HG03469 (cell line): ENCODE results near the gene FBXO40.

ENCODE experiments used
- ATAC-seq: cut with Tn5 transposase; IDR thresholded peaks from one replicate; pipeline ENCODE4 v1.9.1; 2021; ENCODE audit warnings: mild to moderate bottlenecking, moderate library complexity, moderate number of reproducible peaks; ENCODE audit not compliant: unreplicated experiment

The FBXO40 gene

DNA sequence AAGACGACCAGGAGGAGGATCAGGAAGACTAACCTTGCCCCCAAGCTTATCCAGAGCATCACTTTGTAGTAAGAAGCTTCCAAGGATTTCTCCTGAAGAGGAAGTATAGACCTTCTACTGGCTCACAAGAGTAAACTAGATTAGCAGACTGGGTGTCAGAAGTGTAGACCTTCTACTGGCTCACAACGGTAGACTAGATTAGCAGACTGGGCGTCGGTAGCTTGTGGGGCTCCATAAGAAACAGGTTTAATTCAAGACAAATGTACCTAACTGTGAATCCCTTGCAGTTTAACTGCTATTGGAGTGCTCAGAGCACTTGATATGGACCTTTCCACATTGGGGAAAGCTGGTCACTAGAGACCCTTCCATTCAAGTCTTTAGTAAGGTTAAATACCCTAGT, 12.9 kb downstream of the FBXO40 start:
- ATAC-seq: no peak

DNA sequence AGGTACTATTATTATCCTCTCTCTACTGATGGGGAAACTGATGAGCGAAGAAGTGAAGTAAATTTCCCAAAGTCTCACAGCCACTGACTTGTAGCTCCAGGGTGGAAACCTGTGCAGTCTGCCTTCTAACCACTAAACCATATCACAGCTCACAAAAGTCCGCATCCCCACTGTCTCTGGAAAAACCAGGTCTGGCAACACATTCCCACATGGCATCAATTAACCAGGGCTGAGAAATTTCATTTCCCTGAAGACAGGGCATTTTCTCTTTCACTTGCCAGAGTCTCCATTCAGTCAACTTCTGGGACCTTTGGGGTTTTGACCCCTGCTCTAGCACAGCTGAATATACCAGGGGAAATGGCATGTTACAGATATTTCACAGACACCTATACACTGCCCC, 26.5 kb downstream of the FBXO40 start:
- no peak for ATAC-seq

DNA sequence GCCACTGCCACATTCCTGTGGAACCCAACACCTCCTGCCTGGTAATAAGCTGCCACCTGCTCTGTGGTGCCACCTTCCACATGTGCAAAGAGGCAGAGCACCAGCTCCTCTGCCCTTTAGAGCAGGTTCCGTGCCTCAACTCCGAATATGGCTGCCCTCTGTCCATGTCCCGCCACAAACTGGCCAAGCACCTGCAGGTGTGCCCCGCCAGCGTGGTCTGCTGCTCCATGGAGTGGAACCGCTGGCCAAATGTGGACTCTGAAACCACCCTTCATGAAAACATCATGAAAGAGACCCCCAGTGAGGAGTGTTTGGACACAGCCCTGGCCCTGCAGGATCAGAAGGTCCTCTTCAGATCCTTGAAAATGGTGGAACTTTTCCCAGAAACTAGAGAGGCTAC, 28.3 kb downstream of the FBXO40 start:
- no peak for ATAC-seq

DNA sequence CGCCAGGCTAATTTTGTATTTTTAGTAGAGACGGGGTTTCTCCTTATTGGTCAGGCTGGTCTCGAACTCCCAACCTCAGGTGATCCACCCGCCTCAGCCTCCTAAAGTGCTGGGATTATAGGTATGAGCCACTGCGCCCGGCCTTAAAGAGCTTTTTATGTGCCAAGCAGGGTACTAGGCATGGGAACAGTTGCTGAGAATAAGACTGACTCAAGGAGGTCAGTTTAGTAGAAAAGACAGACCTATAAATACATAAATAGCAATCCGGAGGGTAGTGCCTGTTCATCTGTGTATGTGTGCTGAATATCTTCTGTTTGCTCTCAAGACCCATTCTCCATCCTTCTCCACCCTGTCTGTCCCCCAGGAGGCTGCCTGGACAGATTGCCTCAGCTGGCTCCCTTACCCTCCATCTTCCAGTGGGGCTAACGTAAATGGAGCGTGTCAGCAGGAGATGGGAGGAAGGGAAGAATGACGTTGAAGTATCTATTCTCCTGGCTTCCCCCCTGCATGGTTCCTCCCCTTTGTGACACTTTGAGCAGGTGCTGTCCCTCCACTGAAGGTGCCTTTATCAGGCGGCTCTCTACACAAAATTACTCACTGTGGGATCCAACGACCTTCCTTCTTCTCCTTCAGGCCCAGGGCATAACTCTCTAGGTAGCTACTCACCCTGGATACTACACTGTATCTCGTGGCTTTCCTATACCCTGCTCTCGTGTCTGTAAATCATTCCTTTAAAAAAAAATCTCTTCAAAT, 31.1 kb downstream of the FBXO40 start:
- no peak for ATAC-seq

DNA sequence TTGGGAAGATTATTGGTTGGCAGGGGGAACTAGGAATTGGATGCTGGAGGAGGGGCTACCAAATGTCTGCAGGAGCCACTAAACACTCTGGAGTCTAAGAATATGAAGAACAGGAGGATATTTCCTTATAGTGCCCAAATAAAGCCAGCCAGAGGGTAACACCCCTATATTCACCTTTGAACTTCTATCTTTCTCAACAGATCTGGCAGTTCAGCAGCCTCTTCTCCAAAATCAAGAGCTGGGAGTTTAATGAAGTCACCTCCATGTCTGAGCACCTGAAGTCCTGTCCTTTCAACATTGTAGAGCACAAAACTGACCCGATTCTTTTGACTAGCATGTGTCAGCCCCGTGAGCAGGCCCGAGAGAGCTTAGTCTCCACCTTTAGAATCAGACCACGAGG, 33.3 kb downstream of the FBXO40 start:
- ATAC-seq: no peak

DNA sequence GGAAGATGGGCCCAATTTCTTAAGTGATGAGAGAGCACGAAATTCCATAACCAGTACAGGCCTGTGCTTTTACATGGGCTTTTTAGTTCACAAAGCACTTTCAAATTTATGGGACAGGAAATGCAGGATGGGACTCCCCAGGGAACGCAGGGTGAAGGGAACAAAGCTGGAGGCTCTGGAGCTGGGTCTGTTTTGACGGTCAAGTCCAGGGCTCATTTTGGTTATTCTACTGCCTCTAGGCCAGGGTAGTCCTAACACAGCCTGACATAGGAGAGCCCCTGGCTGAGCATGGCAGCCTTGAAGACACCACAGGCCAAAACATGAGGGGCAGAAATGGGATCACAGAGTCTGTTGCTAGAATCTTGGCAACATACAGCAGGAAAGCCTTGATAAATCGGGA, 34.0 kb downstream of the FBXO40 start:
- ATAC-seq: no peak

DNA sequence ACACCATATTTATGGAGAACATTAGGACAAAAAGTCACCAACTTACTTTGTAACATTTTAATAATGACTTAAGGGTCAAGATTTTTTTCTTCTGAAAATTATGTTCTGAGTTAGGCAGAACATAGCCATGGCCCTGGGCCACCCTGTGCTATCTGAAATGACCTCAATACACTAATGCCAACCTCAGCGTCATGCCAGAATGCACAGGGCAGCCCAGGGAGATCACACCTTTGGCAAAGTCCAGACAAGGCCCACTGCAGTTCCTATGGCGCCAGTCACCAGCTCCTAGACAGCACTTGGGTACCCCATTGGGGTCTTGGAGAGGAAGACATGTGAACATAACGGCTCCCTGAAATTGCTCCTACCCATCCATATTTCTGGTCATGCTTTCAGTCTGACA, 34.4 kb downstream of the FBXO40 start:
- ATAC-seq: no peak

DNA sequence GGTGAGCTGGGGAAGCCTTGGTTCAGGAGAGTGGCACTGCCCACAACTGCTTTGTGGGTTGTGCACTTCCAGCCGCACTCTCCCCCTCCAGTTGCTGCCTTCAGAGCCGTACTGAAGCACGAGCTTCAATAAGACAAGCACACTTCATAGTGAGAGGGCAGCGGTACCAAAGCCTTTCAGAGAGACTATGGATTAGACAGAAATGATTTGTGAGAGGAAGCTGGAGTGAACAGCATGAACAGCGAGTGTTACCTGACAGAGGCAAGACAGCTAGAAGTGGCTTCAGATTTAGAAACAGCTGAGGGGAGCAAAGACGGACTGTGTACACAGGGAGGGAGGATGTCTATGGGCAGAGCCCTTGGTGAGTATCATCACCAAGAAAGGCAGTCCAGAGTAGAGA, 36.4 kb downstream of the FBXO40 start:
- ATAC-seq: no peak

DNA sequence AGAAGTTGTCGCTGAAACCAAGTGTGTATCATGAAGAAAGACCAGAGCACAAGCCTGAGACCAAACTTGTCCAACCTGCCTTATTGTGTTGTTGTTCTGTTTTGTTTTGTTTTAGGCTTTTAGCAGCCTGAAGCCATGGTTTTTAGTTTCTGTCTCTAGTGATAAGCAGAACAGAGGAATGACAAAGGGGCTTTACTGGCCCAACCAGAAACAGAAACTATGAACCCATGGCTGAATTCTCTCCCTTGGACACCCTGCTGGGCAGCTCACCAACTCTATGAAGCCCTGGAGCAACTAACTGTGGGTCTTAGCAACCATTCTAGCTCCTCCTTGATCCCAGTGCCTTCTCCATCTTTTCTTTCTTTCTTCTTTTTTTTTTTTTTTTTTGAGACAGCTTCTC, 37.2 kb downstream of the FBXO40 start:
- ATAC-seq: no peak

DNA sequence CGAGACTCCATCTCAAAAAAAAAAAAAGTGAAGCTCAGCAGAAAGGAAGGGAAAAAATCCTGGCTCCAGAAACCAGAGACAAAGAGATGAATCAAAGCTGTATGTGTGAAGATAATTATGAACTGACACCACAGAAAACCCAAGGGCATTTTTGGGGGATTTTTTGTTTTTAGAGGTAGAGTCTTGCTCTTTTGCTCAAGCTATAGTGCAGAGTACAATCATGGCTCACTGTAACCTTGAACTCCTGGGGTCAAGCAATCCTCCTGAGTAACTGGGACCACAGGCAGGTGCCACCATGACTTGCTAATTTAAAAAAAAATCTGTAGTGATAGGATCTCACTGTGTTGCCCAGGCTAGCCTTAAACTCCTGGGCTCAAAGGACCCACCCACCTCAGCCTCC, 44.7 kb downstream of the FBXO40 start:
- ATAC-seq: no peak

DNA sequence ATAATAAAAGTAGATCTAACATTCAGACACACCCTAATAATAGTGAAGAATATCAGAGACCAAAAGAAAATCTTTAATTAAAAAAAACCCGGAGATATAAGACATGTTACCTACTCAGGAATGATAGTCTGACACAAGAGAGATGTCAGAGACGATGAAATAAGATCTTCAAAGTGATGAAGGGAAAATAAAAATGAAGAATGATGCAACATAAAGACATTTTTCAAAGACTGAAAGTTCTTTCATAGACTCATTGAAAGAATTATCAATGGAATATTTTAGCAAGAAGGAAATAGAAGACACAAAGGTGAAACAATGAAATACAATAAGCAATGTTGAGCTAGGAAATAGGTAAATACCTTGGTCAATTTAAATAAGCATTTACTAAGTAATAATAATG, 47.9 kb downstream of the FBXO40 start:
- ATAC-seq: no peak

DNA sequence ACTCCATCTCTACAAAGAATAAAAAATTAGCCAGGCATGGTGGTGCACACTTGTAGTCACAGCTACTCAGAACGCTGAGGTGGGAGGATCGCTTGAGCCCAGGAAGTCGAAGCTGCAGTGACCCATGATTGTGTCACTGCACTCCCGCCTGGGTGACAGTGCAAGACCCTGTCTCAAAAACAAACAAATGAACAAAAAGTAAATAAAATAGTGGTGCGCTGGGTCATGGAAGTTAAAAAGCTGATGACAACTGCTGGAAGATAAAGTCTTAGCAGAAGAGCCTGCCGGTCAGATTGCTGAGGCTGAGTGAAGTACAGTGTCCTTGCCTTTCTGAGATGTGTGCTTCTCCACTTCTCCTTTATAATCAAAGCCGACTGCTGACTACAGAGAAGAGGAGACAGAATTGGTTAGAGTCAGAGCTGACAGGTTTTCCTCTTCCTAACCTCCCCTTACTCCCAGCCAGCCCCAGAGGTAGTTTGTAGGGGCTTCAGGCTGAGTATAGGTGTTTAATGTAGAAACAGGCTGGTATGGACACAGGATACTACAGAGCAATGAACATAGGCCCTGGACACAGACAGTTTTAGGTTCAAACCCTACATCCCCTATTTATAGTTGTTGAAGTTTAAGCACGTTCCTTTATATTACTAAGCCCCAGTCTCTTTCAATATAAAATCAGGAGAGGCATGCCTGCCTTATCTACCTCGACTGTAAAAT, 49.6 kb downstream of the FBXO40 start:
- no peak for ATAC-seq

DNA sequence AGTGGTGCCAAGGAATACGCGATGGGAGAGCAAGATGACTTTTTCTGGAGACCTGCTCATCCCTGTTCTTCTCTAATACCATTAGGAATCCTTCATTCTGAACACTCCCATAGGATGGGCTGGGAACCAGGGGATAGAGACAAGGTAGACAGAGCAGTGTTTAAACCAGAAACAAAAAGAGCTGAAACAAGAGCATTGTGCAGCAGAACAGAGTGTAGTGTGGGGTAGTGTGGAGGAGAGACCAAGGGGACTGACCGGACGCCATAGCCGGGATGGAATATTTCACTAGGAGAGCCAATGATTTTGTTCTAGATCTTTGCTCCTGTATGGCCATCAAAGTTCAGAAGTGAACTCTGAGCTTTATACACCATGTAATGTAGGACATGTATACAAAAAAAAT, 51.9 kb downstream of the FBXO40 start:
- no peak for ATAC-seq

DNA sequence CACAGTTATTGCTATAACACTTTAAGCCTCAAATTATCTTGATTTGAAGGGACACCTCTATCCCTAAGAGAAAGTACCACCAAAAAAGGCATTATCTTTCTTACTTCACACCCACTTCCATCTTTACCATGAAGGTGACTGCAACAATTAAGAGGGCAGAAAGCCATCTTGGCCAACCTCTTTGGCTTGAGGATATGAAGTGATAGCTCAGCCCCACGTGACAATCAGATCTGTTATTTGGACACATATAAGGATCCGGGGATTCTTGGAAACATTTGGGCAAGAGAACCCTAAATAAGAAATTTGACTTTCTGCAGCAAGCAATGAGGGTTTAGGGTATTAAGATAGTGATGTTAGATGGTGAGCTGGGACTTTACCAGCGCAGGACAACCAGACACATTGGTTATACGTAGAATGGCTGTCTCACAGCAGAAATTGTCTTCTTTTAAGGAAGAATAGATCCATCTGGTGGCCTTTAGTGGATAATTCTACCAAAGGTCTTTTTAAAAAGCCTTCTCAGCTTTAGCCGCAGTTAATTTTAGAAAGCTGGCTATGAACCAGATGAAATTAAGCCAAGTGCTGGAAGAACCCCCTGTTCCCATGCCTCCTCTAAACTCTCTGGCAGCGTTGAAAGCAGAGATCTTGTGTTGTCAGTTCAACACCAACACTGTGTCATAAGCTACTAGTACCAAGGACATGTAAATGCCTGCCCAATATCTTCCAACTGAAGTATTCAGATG, 55.2 kb downstream of the FBXO40 start:
- no peak for ATAC-seq

DNA sequence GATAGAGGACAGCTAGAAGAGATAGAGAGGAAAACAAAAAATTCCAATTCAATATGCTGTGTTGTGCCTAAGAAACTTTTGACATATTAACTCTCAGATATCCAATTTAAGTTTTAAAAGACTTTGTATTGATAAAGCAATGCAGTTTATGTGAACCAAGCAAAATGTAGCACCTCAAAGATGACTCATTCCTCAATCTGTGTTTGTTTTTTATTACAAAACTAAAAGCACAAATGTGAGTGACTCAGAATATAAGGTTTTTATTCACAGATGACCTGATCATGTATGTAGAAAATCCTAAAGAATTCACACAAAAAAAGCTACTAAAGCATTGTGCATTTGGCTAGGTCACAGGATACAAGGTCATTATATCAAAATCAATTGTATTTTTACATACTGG, 56.5 kb downstream of the FBXO40 start:
- ATAC-seq: no peak

DNA sequence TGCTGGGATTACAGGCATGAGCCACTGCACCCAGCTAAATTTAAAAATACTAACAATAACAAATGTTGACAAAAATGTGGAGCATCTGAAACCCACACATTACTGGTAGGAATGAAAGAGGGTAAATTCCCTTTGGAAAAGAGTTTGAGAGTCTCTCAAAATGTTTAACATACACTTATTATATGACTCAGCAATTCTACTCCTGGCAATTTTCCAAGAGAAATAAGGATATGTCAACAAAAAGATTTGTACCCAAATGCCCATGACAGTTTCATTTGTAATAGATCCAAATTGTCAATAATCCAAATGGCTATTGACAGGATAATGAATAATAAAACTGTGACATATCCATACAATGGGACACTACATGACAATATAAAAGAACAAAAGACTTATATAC, 58.5 kb downstream of the FBXO40 start:
- no peak for ATAC-seq

DNA sequence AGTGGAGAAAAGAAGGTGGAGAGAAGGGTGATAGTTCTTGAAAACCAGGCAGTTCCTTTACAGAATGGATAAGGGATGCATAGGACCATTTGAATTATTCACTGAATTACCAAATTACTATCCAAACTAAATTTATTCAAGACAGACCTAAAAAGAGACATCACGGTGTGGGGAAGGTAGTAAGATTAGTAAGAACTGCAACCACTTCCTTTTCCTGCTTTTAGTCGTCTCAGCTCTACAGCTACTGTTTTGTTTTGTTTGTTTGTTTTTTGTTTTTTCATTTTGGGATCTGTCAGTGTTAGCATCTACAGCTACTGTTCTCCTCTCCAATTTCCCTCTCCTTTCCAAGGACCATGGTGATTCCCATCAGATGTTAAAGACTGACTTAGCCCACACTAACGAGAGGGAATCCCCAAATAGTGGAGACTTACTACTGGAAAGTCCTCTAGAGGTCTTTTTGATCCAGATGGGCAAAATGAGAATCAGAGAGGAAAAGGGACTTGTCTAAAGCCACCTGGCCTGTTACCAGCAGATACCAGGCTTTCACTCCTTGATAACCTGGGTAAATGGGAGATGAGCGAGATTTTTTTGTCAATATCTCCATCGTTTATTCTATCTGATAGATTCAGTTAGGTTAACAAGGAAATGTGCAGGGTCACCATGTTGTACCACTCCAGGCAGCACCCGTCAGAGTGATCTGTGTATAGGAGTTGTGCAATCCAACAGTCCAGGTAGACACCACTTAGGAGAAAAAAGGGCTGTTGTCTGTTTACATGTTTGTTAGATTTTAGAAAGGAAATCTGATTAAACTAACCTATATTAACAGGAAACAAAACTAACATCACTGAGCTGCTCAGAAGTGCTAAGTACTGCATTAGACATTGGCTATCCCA, 61.6 kb downstream of the FBXO40 start:
- peak; percentile 59 for ATAC-seq

DNA sequence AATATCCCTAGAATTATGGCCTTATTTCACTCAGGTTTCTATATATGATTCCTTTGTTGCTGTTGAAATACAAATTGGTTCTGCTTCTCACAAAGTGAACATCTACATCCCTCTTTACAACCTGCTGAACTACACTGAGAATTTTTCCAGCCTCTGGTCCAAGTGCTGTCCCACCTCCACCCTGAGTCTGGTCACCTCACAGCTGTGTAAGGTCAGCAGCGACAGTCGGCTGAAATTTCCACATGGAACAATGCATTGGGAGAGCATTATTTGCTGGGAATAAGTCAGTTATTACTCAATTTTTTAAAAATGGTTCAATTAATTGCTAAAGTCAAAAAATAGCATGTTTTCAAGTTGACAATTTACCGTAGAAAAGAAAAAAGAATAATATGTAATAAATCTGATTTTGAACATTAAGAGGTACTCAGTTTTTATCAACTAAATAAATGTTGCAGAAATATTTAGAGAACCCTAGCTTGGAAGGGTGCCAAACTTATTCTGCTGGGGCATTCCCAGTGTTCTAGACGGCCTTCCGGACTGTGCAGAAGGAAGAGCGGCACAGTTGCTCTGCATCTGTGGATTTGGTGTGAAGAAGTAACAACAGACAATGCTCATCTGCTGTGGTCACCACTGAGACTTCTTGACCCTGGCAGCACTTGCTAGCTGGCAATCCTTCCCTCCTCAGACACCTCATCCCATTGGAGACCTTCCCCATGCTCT, 65.7 kb downstream of the FBXO40 start:
- ATAC-seq: no peak

DNA sequence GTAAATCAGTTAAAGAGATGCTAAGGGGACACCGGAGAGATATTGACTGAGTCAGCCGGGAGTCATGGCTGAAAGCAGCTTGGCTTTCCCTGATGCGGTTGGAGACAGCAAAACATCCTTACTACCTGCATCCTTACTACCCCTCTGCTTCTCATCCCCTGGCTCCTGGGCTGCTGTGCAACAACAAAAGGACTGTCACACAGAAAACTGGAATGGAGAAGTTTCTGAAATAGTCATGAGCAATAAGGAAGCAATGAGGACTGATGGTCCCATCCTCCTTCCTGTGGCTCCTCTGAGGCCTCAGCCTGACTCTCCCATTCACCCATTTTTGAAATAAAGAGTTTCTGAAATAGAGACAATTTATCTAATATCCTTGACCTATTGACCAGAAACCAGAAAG, 66.4 kb downstream of the FBXO40 start:
- no peak for ATAC-seq
